Measurements from ENCODE around the gene KRTDAP. TPM values are rescaled to one million over a fixed set of nuclear protein-coding genes. Genes with fewer than 3 reads are reported as not detected.
A peak's percentile ranks its signal among the peaks of the same experiment; 100 is the strongest.

The KRTDAP gene
- polyA plus RNA-seq, 1 donor (not counting 4 experiments of a cell fraction or from before 2014, with no cell fraction given) = 85.4 TPM

DNA sequence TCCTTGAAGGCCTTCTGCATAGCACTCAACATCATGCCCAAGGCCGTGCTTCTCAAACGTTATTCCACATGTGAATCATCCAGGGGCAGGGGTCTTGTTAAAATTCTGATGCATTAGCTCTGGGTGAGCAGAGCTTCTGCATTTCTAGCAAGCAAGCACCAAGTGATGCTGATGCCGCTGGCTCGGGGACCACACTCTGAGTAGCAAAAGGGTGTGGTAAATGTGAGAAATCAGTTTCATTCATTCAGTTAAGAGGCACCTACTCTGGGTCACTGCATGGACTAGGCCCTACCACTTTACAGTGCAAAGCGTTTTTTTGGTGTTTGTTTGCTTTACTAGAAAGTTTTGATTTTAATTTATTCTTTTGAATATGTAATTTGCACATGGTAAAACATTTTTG is 7.2 kb downstream of the KRTDAP start:
- no peak overlapping the region for H3K9ac ChIP-seq (ENCODE audit: control insufficient read depth, extremely low read depth, insufficient read depth, low read length)
- dilution Hi-C loops (cut with MboI; ENCODE audit: extremely low pct_ligation_motif_present, low sequenced_read_pairs) = no loop called here
- DNase-seq (ENCODE audit: low read depth, low spot score) (no peak), FAIRE-seq (no peak)
- H3K79me2 ChIP-seq (ENCODE audit: control insufficient read depth, insufficient read depth, low read length) = no peaks in the 10 kb centered on the region
- H2AFZ ChIP-seq (ENCODE audit: control insufficient read depth, low read length) = no peak overlapping the region
- no peak for TF ChIP-seq EZH2 (IDR thresholded peaks at IDR 0.05; ENCODE audit: low read length)
- TF ChIP-seq CTCF (optimal IDR thresholded peaks at IDR 0.05 in 1 of 3, IDR thresholded peaks at IDR 0.05 in 1 of 3, conservative IDR thresholded peaks at IDR 0.05 in 1 of 3; ENCODE audit: extremely low read depth in 1 of 3, insufficient read depth in 2 of 3, low read length in 3 of 3) = no peak
- H3K9me3 ChIP-seq (ENCODE audit: control insufficient read depth, low read depth, low read length) = no peaks in the 10 kb centered on the region
- no peaks in the 10 kb centered on the region for H3K4me1 ChIP-seq (ENCODE audit: control insufficient read depth, extremely low read depth, insufficient read depth, low read length)
- peaks cover 5% of the 10 kb centered on the region for H3K27me3 ChIP-seq (ENCODE audit: control insufficient read depth, extremely low read depth, insufficient read depth, low read length)
- H3K9me1 ChIP-seq (ENCODE audit: control insufficient read depth, extremely low read depth, insufficient read depth, low read length) = no peaks in the 10 kb centered on the region
- no peak overlapping the region for H3K4me2 ChIP-seq (ENCODE audit: control insufficient read depth, extremely low read depth, insufficient read depth, low read depth, low read length)
- H4K20me1 ChIP-seq (ENCODE audit: control insufficient read depth, extremely low read depth, insufficient read depth, low read length) = no peaks in the 10 kb centered on the region
- no peak overlapping the region for H3K4me3 ChIP-seq (ENCODE audit: control insufficient read depth in 2 of 3, extremely low read depth in 1 of 3, insufficient read depth in 2 of 3, low read depth in 1 of 3, low read length in 3 of 3)
- H3K27ac ChIP-seq (ENCODE audit: control insufficient read depth, insufficient read depth, low read length) = no peak overlapping the region
- no peaks in the 10 kb centered on the region for H3K36me3 ChIP-seq (ENCODE audit: control insufficient read depth in 2 of 2, extremely low read depth in 1 of 2, insufficient read depth in 2 of 2, low read length in 2 of 2)

DNA sequence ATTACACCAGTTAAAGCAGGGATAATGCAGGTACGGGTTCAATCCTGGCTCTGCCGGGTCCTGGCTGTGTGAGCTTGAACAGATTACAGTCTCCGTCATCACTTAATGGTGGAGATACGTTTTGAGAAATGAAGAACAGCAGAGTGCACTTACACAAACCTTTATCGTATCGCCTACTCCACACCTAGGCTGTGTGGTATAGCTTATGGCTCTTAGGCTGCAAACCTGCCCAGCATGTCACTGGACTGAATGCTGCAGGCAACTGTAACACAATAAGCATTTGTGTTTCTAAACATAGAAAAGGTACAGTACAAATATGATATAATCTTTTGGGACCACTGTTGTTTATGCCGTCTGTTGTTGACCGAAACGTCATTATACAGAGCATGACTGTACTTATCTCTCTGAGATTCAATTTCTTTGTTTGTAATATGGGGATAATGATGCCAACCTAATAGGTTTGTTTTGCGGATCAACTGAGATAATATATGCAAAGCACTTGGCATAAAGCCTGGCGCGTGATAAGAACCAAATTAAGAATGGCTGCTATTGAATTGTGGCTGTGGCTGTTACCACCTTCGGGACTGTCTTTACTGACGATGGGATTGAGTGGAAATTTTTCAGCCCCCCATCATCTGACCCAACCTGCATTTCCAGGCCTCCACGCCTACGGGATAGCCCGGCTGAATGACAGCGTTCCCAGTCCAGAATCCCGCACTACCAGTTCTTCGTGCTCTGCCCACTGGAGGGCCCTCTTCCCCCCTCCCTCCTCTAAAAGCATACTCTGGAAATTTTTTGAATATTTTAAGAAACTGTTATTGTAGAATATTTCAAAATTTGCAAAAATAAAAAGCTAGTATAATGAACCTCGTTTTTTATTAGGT is 11.2 kb downstream of the KRTDAP start:
- Histone ChIP-seq H3K9ac (ENCODE audit: control insufficient read depth, extremely low read depth, insufficient read depth, low read length) (no peak overlapping the region), H3K4me3 (ENCODE audit: control insufficient read depth in 2 of 3, extremely low read depth in 1 of 3, insufficient read depth in 2 of 3, low read depth in 1 of 3, low read length in 3 of 3) (no peak overlapping the region), H4K20me1 (ENCODE audit: control insufficient read depth, extremely low read depth, insufficient read depth, low read length) (no peaks in the 10 kb centered on the region), H3K27ac (ENCODE audit: control insufficient read depth, insufficient read depth, low read length) (no peak overlapping the region), H3K79me2 (ENCODE audit: control insufficient read depth, insufficient read depth, low read length) (no peaks in the 10 kb centered on the region), H3K4me2 (ENCODE audit: control insufficient read depth, extremely low read depth, insufficient read depth, low read depth, low read length) (no peak overlapping the region), H2AFZ (ENCODE audit: control insufficient read depth, low read length) (no peak overlapping the region), H3K9me1 (ENCODE audit: control insufficient read depth, extremely low read depth, insufficient read depth, low read length) (no peaks in the 10 kb centered on the region), H3K36me3 (ENCODE audit: control insufficient read depth in 2 of 2, extremely low read depth in 1 of 2, insufficient read depth in 2 of 2, low read length in 2 of 2) (no peaks in the 10 kb centered on the region), H3K27me3 (ENCODE audit: control insufficient read depth, extremely low read depth, insufficient read depth, low read length) (no peaks in the 10 kb centered on the region), H3K4me1 (ENCODE audit: control insufficient read depth, extremely low read depth, insufficient read depth, low read length) (no peaks in the 10 kb centered on the region), H3K9me3 (ENCODE audit: control insufficient read depth, low read depth, low read length) (no peaks in the 10 kb centered on the region)
- no peak for DNase-seq (ENCODE audit: low read depth, low spot score)
- no peak for FAIRE-seq
- TF ChIP-seq EZH2 (IDR thresholded peaks at IDR 0.05; ENCODE audit: low read length) = no peak
- TF ChIP-seq CTCF (optimal IDR thresholded peaks at IDR 0.05 in 1 of 3, IDR thresholded peaks at IDR 0.05 in 1 of 3, conservative IDR thresholded peaks at IDR 0.05 in 1 of 3; ENCODE audit: extremely low read depth in 1 of 3, insufficient read depth in 2 of 3, low read length in 3 of 3) = peak in 2 of 3 experiments; percentile 36 to 40
- dilution Hi-C loops (cut with MboI; ENCODE audit: extremely low pct_ligation_motif_present, low sequenced_read_pairs) = no loop called here

Measured in keratinocyte (primary cell).